H1 (cell line): Measurements from ENCODE around the gene TAF10. TPM values are rescaled to one million over a fixed set of nuclear protein-coding genes. Genes with fewer than 3 reads are reported as not detected.
A peak's percentile ranks its signal among the peaks of the same experiment; 100 is the strongest.

ENCODE experiments used
- CTCF ChIA-PET: fragments of 300-600 bp; sonication (Branson Sonifier 250); formaldehyde crosslinking; loops from one replicate; lab custom pipeline; 2021; ENCODE audit not compliant: partially characterized antibody; lab: Charles Lee
- POLR2A ChIA-PET: fragments of 300-600 bp; sonication (Branson Sonifier 250); formaldehyde crosslinking; loops from one replicate; lab custom pipeline; 2021; ENCODE audit warnings: inconsistent platforms; ENCODE audit not compliant: partially characterized antibody; lab: Charles Lee
- DNase-seq, 2 experiments: peaks; one replicate each; pipeline versions ENCODE4 v3.0.0 to v3.0.0-alpha.2; 2010 to 2022; ENCODE audit warnings: low spot score in 2 of 2, low read depth in 1 of 2, mixed read lengths in 1 of 2
- FAIRE-seq: peaks from 2 replicates; lab custom pipeline; 2011; peaks lifted over from hg19 to GRCh38; lab: Jason Lieb, UNC
- H2AFZ ChIP-seq: 2 replicates; pipeline ENCODE4 v1.8.1; 2012; ENCODE audit warnings: low read length, inconsistent platforms
- H2AK5ac ChIP-seq: 2 replicates; pipeline ENCODE4 v1.6.1; 2013; ENCODE audit warnings: low read depth, low read length
- H2BK120ac ChIP-seq: replicated peaks from 2 replicates; pipeline ENCODE3; 2013; ENCODE audit warnings: low read depth, low read length, inconsistent platforms
- H2BK12ac ChIP-seq: 2 replicates; pipeline ENCODE4 v1.6.1; 2013; ENCODE audit warnings: low read depth, low read length
- H2BK15ac ChIP-seq: 2 replicates; pipeline ENCODE4 v1.6.1; 2013; ENCODE audit warnings: low read length
- H2BK20ac ChIP-seq: 2 replicates; pipeline ENCODE4 v1.6.1; 2013; ENCODE audit warnings: low read length
- H2BK5ac ChIP-seq: 2 replicates; pipeline ENCODE4 v1.6.1; 2013; ENCODE audit warnings: low read depth, low read length
- H3K14ac ChIP-seq: 2 replicates; pipeline ENCODE4 v1.6.1; 2013; ENCODE audit warnings: inconsistent platforms; ENCODE audit not compliant: insufficient read length
- H3K18ac ChIP-seq: 2 replicates; pipeline ENCODE4 v1.6.1; 2013; ENCODE audit warnings: low read length; ENCODE audit errors: extremely low read depth
- H3K23ac ChIP-seq: 2 replicates; pipeline ENCODE4 v1.6.1; 2013; ENCODE audit warnings: inconsistent platforms; ENCODE audit not compliant: insufficient read length
- H3K23me2 ChIP-seq: 2 replicates; pipeline ENCODE4 v1.6.1; 2013; ENCODE audit warnings: low read depth, low read length
- H3K27ac ChIP-seq: 2 replicates; pipeline ENCODE4 v1.6.1; 2011; ENCODE audit warnings: low read depth, low read length, inconsistent platforms
- H3K27me3 ChIP-seq, 4 experiments: replicated peaks in 1 of 4; 1 replicate in 1 of 4; 2 replicates in 3 of 4; pipeline versions ENCODE4 v1.6.1 to v1.8.1; 2011 to 2013; ENCODE audit warnings: low read length in 3 of 4, mild to moderate bottlenecking in 3 of 4, inconsistent platforms in 2 of 4, mixed read lengths in 2 of 4, moderate library complexity in 1 of 4; ENCODE audit not compliant: control insufficient read depth in 3 of 4, insufficient read depth in 3 of 4; ENCODE audit errors: extremely low read depth in 1 of 4
- H3K36me3 ChIP-seq, 4 experiments: 2 replicates each; pipeline versions ENCODE4 v1.6.1 to v1.8.1; 2011 to 2013; ENCODE audit warnings: mild to moderate bottlenecking in 4 of 4, low read length in 3 of 4, moderate library complexity in 2 of 4, control low read depth in 1 of 4, inconsistent platforms in 1 of 4; ENCODE audit not compliant: insufficient read depth in 4 of 4, control insufficient read depth in 2 of 4
- H3K4ac ChIP-seq: replicated peaks from 2 replicates; pipeline ENCODE3; 2013; ENCODE audit warnings: low read length, low read depth, mixed read lengths, inconsistent platforms; ENCODE audit not compliant: insufficient read length
- H3K4me1 ChIP-seq, 4 experiments: replicated peaks in 1 of 4; 1 replicate in 1 of 4; 2 replicates in 3 of 4; pipeline versions ENCODE4 v1.6.1 to v1.8.1; 2011 to 2013; ENCODE audit warnings: low read length in 3 of 4, inconsistent platforms in 2 of 4, mixed read lengths in 1 of 4; ENCODE audit not compliant: insufficient read depth in 4 of 4, control insufficient read depth in 3 of 4
- H3K4me2 ChIP-seq, 2 experiments: 2 replicates each; pipeline versions ENCODE4 v1.6.1 to v1.8.1; 2011 to 2013; ENCODE audit warnings: low read depth in 2 of 2, low read length in 2 of 2, control low read depth in 1 of 2, inconsistent platforms in 1 of 2, mild to moderate bottlenecking in 1 of 2; ENCODE audit not compliant: insufficient read depth in 1 of 2
- H3K4me3 ChIP-seq, 4 experiments: fragments of 200-600, 300-600 bp in 1 of 4; sonication (generic), shearing (Covaris generic), sonication (Bioruptor Twin) in 1 of 4; 2 replicates each; pipeline versions ENCODE4 v1.5.1 to v1.8.1; 2011 to 2016; ENCODE audit warnings: low read length in 4 of 4, low read depth in 3 of 4, control low read depth in 2 of 4, inconsistent platforms in 2 of 4, mild to moderate bottlenecking in 2 of 4, mixed read lengths in 1 of 4, moderate library complexity in 1 of 4; ENCODE audit not compliant: insufficient read depth in 2 of 4; ENCODE audit errors: extremely low read depth in 1 of 4
- H3K56ac ChIP-seq: replicated peaks from 2 replicates; pipeline ENCODE3; 2013; ENCODE audit warnings: low read depth, mild to moderate bottlenecking, mixed read lengths, low read length, inconsistent platforms; ENCODE audit not compliant: insufficient read length
- H3K79me1 ChIP-seq: 2 replicates; pipeline ENCODE4 v1.6.1; 2013; ENCODE audit warnings: low read depth, low read length, control low read depth
- H3K79me2 ChIP-seq, 2 experiments: 2 replicates each; pipeline versions ENCODE4 v1.6.1 to v1.8.1; 2012 to 2013; ENCODE audit warnings: low read length in 2 of 2, mild to moderate bottlenecking in 2 of 2, inconsistent platforms in 1 of 2; ENCODE audit not compliant: insufficient read depth in 2 of 2, control insufficient read depth in 1 of 2
- H3K9ac ChIP-seq, 4 experiments: replicated peaks in 1 of 4; 1 replicate in 1 of 4; 2 replicates in 3 of 4; pipeline versions ENCODE4 v1.6.1 to v1.8.1; 2011 to 2013; ENCODE audit warnings: low read depth in 3 of 4, low read length in 3 of 4, control low read depth in 2 of 4, mild to moderate bottlenecking in 2 of 4, moderate library complexity in 2 of 4, inconsistent platforms in 1 of 4; ENCODE audit errors: extremely low read depth in 1 of 4
- H3K9me3 ChIP-seq, 2 experiments: 2 replicates each; pipeline versions ENCODE4 v1.6.1 to v1.8.1; 2012 to 2013; ENCODE audit warnings: mild to moderate bottlenecking in 2 of 2, moderate library complexity in 2 of 2, control low read depth in 1 of 2, inconsistent platforms in 1 of 2, low read depth in 1 of 2, low read length in 1 of 2, mixed read lengths in 1 of 2; ENCODE audit not compliant: insufficient read depth in 2 of 2
- H4K20me1 ChIP-seq, 2 experiments: replicated peaks in 1 of 2; 2 replicates each; pipeline versions ENCODE3 to v1.8.1; 2011 to 2013; ENCODE audit warnings: inconsistent platforms in 2 of 2, low read length in 2 of 2, mild to moderate bottlenecking in 1 of 2; ENCODE audit not compliant: insufficient read depth in 2 of 2, control insufficient read depth in 1 of 2
- H4K5ac ChIP-seq: 2 replicates; pipeline ENCODE4 v1.6.1; 2013; ENCODE audit warnings: low read length, low read depth, mixed read lengths, inconsistent platforms; ENCODE audit not compliant: insufficient read length
- H4K8ac ChIP-seq: 2 replicates; pipeline ENCODE4 v1.8.0; 2013; ENCODE audit warnings: mild to moderate bottlenecking, moderate library complexity, low read length, inconsistent platforms; ENCODE audit not compliant: insufficient read depth; ENCODE audit errors: extremely low read depth
- H4K91ac ChIP-seq: replicated peaks from 2 replicates; pipeline ENCODE3; 2013; ENCODE audit warnings: low read length, mixed read lengths, inconsistent platforms; ENCODE audit not compliant: insufficient read length
- CHD2 ChIP-seq: IDR thresholded peaks from 2 replicates; pipeline ENCODE4 v1.6.1; 2012; ENCODE audit warnings: low read length, improper control_type of control experiment
- GTF2F1 ChIP-seq: IDR thresholded peaks from 2 replicates; pipeline ENCODE4 v1.6.1; 2012; ENCODE audit warnings: low read depth, low read length, improper control_type of control experiment, borderline replicate concordance
- KDM4A ChIP-seq: IDR thresholded peaks from one replicate; pipeline ENCODE4 v1.7.1; 2012; ENCODE audit warnings: low read depth, mild to moderate bottlenecking, moderate library complexity, low read length, inconsistent platforms; ENCODE audit not compliant: severe bottlenecking
- PHF8 ChIP-seq: fragments of 200-600 bp; sonication (generic); conservative IDR thresholded peaks from 2 replicates; pipeline ENCODE4 v1.7.1; 2012; ENCODE audit warnings: low read depth, mild to moderate bottlenecking, inconsistent platforms, low read length, moderate library complexity
- POLR2A ChIP-seq, 2 experiments: IDR thresholded peaks; 1 replicate in 1 of 2; 2 replicates in 1 of 2; pipeline ENCODE4 v1.6.1; 2011; ENCODE audit warnings: low read depth in 2 of 2, low read length in 2 of 2, mild to moderate bottlenecking in 2 of 2; ENCODE audit errors: control extremely low read depth in 1 of 2
- WGBS, 2 experiments: shearing (Covaris generic) in 1 of 2; methylation state at CpG; one replicate each; pipeline versions ENCODE4 v1.1.6 to v1.1.7; 2013 to 2015; ENCODE audit warnings: low lambda C conversion rate in 2 of 2, mixed read lengths in 2 of 2, inconsistent platforms in 1 of 2, low coverage in 1 of 2, missing lambda C conversion rate in 1 of 2; ENCODE audit not compliant: insufficient replicate concordance in 2 of 2, insufficient coverage in 1 of 2, insufficient read length in 1 of 2; ENCODE audit errors: extremely low coverage in 1 of 2, missing lambda C conversion rate in 1 of 2; 5-methylcytosine and 5-hydroxymethylcytosine counted together
- polyA plus RNA-seq, 7 experiments: library from polyadenylated mRNA; depleted of rRNA in 3 of 7; stranded (reverse) in 5 of 7; unstranded in 2 of 7; fragments of >200 nt in 5 of 7; fragments of 200-250 nt in 2 of 7; gene quantifications; 1 replicate in 5 of 7; 2 replicates in 1 of 7; 4 replicates in 1 of 7; pipeline versions ENCODE4 v1.2.1 to v1.2.3, GENCODE V29; 2011 to 2013; ENCODE audit warnings: missing spikeins in 2 of 7, mixed read lengths in 2 of 7
- total RNA-seq: library from RNA; stranded (reverse); fragmentation: NEBNext Ultra II Directional; extraction: Animal tissue kit (Norgen Biotek cat#: 25700); gene quantifications from 2 replicates; pipeline ENCODE4 v1.2.1, GENCODE V29; 2021

The TAF10 gene
- total and polyA plus RNA-seq, 2 of the 8 experiments (the other 6 are each of a cell fraction or from before 2014, with no cell fraction given): 128 to 213 TPM

DNA sequence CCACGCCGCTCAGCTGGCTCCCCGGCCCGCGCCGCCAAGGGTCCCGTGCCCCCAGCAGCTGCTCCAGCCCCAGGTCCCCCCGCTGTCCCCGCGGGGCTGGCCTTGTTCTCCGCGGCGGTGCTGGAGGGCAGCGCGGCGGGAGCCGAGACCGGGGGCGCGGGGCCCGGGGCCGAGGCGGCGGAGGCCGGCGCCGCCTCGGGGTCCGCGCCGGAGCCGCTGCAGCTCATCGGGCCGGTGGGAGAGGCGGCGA, 128 bp downstream of the TAF10 start:
- no peak overlapping the region for H3K4ac ChIP-seq
- DNase-seq: no peak
- peaks cover 17 to 41% (median 33%) of the 10 kb centered on the region in 4 experiments for H3K36me3 ChIP-seq
- no peak for FAIRE-seq
- no peaks in the 10 kb centered on the region for H4K20me1 ChIP-seq
- no peak overlapping the region for H3K18ac ChIP-seq
- WGBS, 2 experiments: 1% methylated on average over 24 of the region's 36 CpGs; no CpG with 5 or more reads in 1 of the 2 experiments
- no peak overlapping the region for H2AFZ ChIP-seq
- H3K4me2 ChIP-seq: peak overlapping the region; percentile 91 to 94
- no peaks in the 10 kb centered on the region for H3K9me3 ChIP-seq
- peaks cover 5% of the 10 kb centered on the region; the same call in 1 of the 2 replicates for H3K79me1 ChIP-seq
- no peak overlapping the region for H4K8ac ChIP-seq
- H3K4me1 ChIP-seq: peaks cover 0 to 13% (median 5%) of the 10 kb centered on the region in 4 experiments; a peak in 6 of 7 replicates
- no peak overlapping the region for H2BK12ac ChIP-seq
- H3K23ac ChIP-seq: no peak overlapping the region
- peak overlapping the region; percentile 34 to 95 (median 80); a peak in 6 of 7 replicates for H3K9ac ChIP-seq
- H3K14ac ChIP-seq: no peak overlapping the region
- peaks cover 0 to 19% of the 10 kb centered on the region in 2 experiments; a peak in 2 of 4 replicates for H3K79me2 ChIP-seq
- 0 out of 2 replicates have a peak overlapping the region, but pooled peaks have one; percentile 9 for H2BK5ac ChIP-seq
- peak overlapping the region; percentile 67 to 85 (median 76) for H3K4me3 ChIP-seq
- no peak overlapping the region for H4K5ac ChIP-seq
- no peak overlapping the region for H2BK20ac ChIP-seq
- no peak overlapping the region for H4K91ac ChIP-seq
- no peak overlapping the region for H2BK120ac ChIP-seq
- TF ChIP-seq CHD2 (no peak), GTF2F1 (no peak), POLR2A (IDR thresholded peaks at IDR 0.05; ENCODE audit: control extremely low read depth in 1 of 2, low read depth in 2 of 2, low read length in 2 of 2) (peak in 1 of 2 experiments; percentile 82; a peak in 1 of 3 replicates), KDM4A (peak; percentile 31), PHF8 (peak; percentile 86)
- TF ChIP-seq, all 59 proteins: peak for 3
- peaks cover 11% of the 10 kb centered on the region for H3K23me2 ChIP-seq
- ChIA-PET CTCF (interaction anchor here (1.0 to 3.4 kb wide), 13 partner anchors 8 to 116 kb away, joined by 3 to 23 read pairs (median 6); partner anchors contain the start of genes ILK and RRP8), POLR2A (interaction anchor here (0.6 to 3.0 kb wide), 28 partner anchors 8 to 144 kb away, joined by 3 to 24 read pairs (median 6); partner anchors contain the start of gene MRPL17)
- H3K56ac ChIP-seq: no peak overlapping the region
- H2AK5ac ChIP-seq: no peak overlapping the region
- peak overlapping the region; percentile 94; the same call in 1 of the 2 replicates for H3K27ac ChIP-seq
- H2BK15ac ChIP-seq: no peak overlapping the region
- H3K27me3 ChIP-seq: no peaks in the 10 kb centered on the region
